Measurements from ENCODE around the gene GPNMB.
"Not testable (repeated sequence)": the region's sequence is repeated elsewhere in the genome, so short reads cannot be mapped to it uniquely, and the experiment has no call there.

Gene GPNMB

GRCh38 chr7:23246555-23246954, at the start of gene GPNMB:
Gene GPNMB (plus strand): TSS chr7:23246775. CDS start chr7:23246858, 83 bp downstream.
- peak; percentile 96 for DNase-seq (ENCODE audit: low read depth)

GRCh38 chr7:23197745-23198144, 48.8 kb upstream of the GPNMB start:
- DNase-seq (ENCODE audit: low read depth): not testable (repeated sequence)

GRCh38 chr7:23200331-23200730, 46.2 kb upstream of the GPNMB start:
- no peak for DNase-seq (ENCODE audit: low read depth)

GRCh38 chr7:23204241-23204640, 42.3 kb upstream of the GPNMB start:
- DNase-seq (ENCODE audit: low read depth): no peak

- no peak for DNase-seq (ENCODE audit: low read depth)
Observed at GRCh38 chr7:23205577-23205908, 41.0 kb upstream of the GPNMB start.

GRCh38 chr7:23205909-23206767, 40.4 kb upstream of the GPNMB start:
- DNase-seq (ENCODE audit: low read depth): no peak

- DNase-seq (ENCODE audit: low read depth): no peak
Observed at GRCh38 chr7:23207021-23207420, 39.6 kb upstream of the GPNMB start.

GRCh38 chr7:23207884-23208283, 38.7 kb upstream of the GPNMB start:
- peak; percentile 7 for DNase-seq (ENCODE audit: low read depth)

GRCh38 chr7:23208316-23208715, 38.3 kb upstream of the GPNMB start:
- no peak for DNase-seq (ENCODE audit: low read depth)

GRCh38 chr7:23210506-23210905, 36.1 kb upstream of the GPNMB start:
- DNase-seq (ENCODE audit: low read depth): no peak

- no peak for DNase-seq (ENCODE audit: low read depth)
Observed at GRCh38 chr7:23211589-23211988, 35.0 kb upstream of the GPNMB start.

- DNase-seq (ENCODE audit: low read depth): no peak
Observed at GRCh38 chr7:23212395-23212794, 34.2 kb upstream of the GPNMB start.

GRCh38 chr7:23212841-23213240, 33.7 kb upstream of the GPNMB start:
- no peak for DNase-seq (ENCODE audit: low read depth)

GRCh38 chr7:23213755-23214154, 32.8 kb upstream of the GPNMB start:
- no peak for DNase-seq (ENCODE audit: low read depth)

- DNase-seq (ENCODE audit: low read depth): no peak
Observed at GRCh38 chr7:23214423-23214822, 32.2 kb upstream of the GPNMB start.

- DNase-seq (ENCODE audit: low read depth): no peak
Observed at GRCh38 chr7:23214938-23215337, 31.6 kb upstream of the GPNMB start.

GRCh38 chr7:23216021-23216420, 30.6 kb upstream of the GPNMB start:
- no peak for DNase-seq (ENCODE audit: low read depth)

- no peak for DNase-seq (ENCODE audit: low read depth)
Observed at GRCh38 chr7:23218196-23218595, 28.4 kb upstream of the GPNMB start.

GRCh38 chr7:23220690-23221305, 25.8 kb upstream of the GPNMB start:
- DNase-seq (ENCODE audit: low read depth): no peak

- no peak for DNase-seq (ENCODE audit: low read depth)
Observed at GRCh38 chr7:23222439-23223030, 24.0 kb upstream of the GPNMB start.

GRCh38 chr7:23224364-23224763, 22.2 kb upstream of the GPNMB start:
- not testable (repeated sequence) for DNase-seq (ENCODE audit: low read depth)

GRCh38 chr7:23226844-23227450, 19.6 kb upstream of the GPNMB start:
- DNase-seq (ENCODE audit: low read depth): no peak

GRCh38 chr7:23228412-23228811, 18.2 kb upstream of the GPNMB start:
- DNase-seq (ENCODE audit: low read depth): no peak

All from fibroblast of gingiva (primary cell).